ENCODE data around the gene DNER.

DNA sequence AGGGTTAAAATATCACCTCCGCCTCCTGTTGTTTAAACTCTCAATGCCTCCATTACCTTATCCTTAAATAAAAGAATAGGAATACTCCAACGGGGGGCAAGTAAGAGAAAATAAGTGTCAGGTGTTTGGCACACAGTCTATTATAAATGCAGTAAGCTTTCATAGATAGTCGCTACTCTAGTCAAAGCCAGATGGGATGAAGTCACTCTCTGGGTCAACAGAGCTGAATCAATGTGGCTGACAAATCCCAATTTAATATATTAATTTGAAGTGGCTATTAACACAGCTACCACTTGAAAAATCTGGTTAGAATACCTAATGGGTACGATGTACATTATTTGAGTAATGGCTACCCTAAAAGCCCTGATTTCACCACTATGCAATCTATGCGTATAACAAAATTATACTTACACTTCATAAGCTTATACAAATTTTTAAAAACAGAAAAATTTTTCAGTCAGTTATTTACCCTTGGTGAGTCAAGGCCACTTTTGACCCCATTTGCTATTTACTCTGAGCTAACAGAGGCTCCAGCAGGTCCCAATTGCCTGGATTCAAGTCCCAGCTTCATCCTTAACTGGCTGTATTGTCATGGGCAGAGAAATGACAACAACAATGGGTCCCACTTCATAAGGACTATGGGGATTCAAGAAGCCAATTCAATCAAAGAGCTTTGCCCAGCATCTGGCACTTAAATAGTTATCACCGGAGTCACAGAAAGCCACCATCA lies 275.8 kb downstream of the DNER start:
- no peak for TF ChIP-seq EZH2 (IDR thresholded peaks at IDR 0.05; ENCODE audit: borderline replicate concordance, low read depth, low read length, severe bottlenecking)
- TF ChIP-seq POLR2A (IDR thresholded peaks at IDR 0.05; ENCODE audit: low read depth, low read length), result no peak
- TF ChIP-seq, protein P1, sequence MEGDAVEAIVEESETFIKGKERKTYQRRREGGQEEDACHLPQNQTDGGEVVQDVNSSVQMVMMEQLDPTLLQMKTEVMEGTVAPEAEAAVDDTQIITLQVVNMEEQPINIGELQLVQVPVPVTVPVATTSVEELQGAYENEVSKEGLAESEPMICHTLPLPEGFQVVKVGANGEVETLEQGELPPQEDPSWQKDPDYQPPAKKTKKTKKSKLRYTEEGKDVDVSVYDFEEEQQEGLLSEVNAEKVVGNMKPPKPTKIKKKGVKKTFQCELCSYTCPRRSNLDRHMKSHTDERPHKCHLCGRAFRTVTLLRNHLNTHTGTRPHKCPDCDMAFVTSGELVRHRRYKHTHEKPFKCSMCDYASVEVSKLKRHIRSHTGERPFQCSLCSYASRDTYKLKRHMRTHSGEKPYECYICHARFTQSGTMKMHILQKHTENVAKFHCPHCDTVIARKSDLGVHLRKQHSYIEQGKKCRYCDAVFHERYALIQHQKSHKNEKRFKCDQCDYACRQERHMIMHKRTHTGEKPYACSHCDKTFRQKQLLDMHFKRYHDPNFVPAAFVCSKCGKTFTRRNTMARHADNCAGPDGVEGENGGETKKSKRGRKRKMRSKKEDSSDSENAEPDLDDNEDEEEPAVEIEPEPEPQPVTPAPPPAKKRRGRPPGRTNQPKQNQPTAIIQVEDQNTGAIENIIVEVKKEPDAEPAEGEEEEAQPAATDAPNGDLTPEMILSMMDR (IDR thresholded peaks at IDR 0.05; ENCODE audit: extremely low read depth in 1 of 2, insufficient read depth in 1 of 2, low read depth in 1 of 2, low read length in 2 of 2), result no peak
- TF ChIP-seq JUN (IDR thresholded peaks at IDR 0.05; ENCODE audit: borderline replicate concordance, insufficient read depth, insufficient read length, low read depth), result no peak
- TF ChIP-seq, protein P2, sequence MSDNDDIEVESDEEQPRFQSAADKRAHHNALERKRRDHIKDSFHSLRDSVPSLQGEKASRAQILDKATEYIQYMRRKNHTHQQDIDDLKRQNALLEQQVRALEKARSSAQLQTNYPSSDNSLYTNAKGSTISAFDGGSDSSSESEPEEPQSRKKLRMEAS (IDR thresholded peaks at IDR 0.05; ENCODE audit: insufficient read depth, insufficient read length), result no peak
- no peak for TF ChIP-seq POLR2AphosphoS5 (IDR thresholded peaks at IDR 0.05; ENCODE audit: insufficient read depth, low read depth, low read length)
- no peak for TF ChIP-seq GATA2 (IDR thresholded peaks at IDR 0.05; ENCODE audit: insufficient read depth, insufficient read length, low read depth, low read length)
